Endothelial cell of umbilical vein (primary cell): ENCODE results near the gene ATXN1.
A peak's percentile ranks its signal among the peaks of the same experiment; 100 is the strongest.

Source experiments
- EZH2 ChIP-seq: IDR thresholded peaks from 2 replicates; pipeline ENCODE4 v1.6.1; 2012; ENCODE audit warnings: borderline replicate concordance, low read depth, mild to moderate bottlenecking, moderate library complexity, low read length, inconsistent platforms; ENCODE audit not compliant: severe bottlenecking
- FOS ChIP-seq: IDR thresholded peaks from 2 replicates; pipeline ENCODE4 v1.6.1; 2011; ENCODE audit warnings: mild to moderate bottlenecking, low read length, moderate library complexity, borderline replicate concordance; ENCODE audit not compliant: insufficient read depth
- GATA2 ChIP-seq: IDR thresholded peaks from 2 replicates; pipeline ENCODE4 v1.7.0; 2011; ENCODE audit warnings: low read depth, mild to moderate bottlenecking, moderate library complexity, mixed read lengths, low read length; ENCODE audit not compliant: insufficient read length, insufficient read depth
- JUN ChIP-seq: IDR thresholded peaks from 2 replicates; pipeline ENCODE4 v1.6.1; 2011; ENCODE audit warnings: borderline replicate concordance, low read depth; ENCODE audit not compliant: insufficient read length, insufficient read depth
- MAX ChIP-seq: IDR thresholded peaks from 2 replicates; pipeline ENCODE4 v1.6.1; 2011; ENCODE audit not compliant: insufficient read depth, insufficient read length
- MYC ChIP-seq: IDR thresholded peaks from one replicate; pipeline ENCODE4 v1.6.1; 2011; ENCODE audit warnings: mild to moderate bottlenecking, low read depth, low read length
- POLR2A ChIP-seq: IDR thresholded peaks from 2 replicates; pipeline ENCODE4 v1.6.1; 2012; ENCODE audit warnings: low read depth, mild to moderate bottlenecking, control low read depth, low read length
- POLR2AphosphoS5 ChIP-seq: IDR thresholded peaks from 2 replicates; pipeline ENCODE4 v1.6.1; 2012; ENCODE audit warnings: low read depth, mild to moderate bottlenecking, control low read depth, low read length, moderate library complexity; ENCODE audit not compliant: insufficient read depth
- TF ChIP-seq, protein P1 (sequence below), 2 donors: IDR thresholded peaks; 1 replicate in 1 of 2; 2 replicates in 1 of 2; pipeline ENCODE4 v1.5.1; 2011; ENCODE audit warnings: low read length in 2 of 2, mild to moderate bottlenecking in 2 of 2, moderate library complexity in 2 of 2, control low read depth in 1 of 2, inconsistent platforms in 1 of 2, low read depth in 1 of 2; ENCODE audit not compliant: insufficient read depth in 1 of 2; ENCODE audit errors: extremely low read depth in 1 of 2

GRCh38 chr6:16752206-16752866, 8.9 kb downstream of the ATXN1 start:
- TF ChIP-seq POLR2A (no peak), POLR2AphosphoS5 (peak; percentile 42), EZH2 (no peak), FOS (peak; percentile 96), JUN (peak; percentile 97), MAX (no peak), MYC (no peak), GATA2 (no peak)
- TF ChIP-seq, protein P1, sequence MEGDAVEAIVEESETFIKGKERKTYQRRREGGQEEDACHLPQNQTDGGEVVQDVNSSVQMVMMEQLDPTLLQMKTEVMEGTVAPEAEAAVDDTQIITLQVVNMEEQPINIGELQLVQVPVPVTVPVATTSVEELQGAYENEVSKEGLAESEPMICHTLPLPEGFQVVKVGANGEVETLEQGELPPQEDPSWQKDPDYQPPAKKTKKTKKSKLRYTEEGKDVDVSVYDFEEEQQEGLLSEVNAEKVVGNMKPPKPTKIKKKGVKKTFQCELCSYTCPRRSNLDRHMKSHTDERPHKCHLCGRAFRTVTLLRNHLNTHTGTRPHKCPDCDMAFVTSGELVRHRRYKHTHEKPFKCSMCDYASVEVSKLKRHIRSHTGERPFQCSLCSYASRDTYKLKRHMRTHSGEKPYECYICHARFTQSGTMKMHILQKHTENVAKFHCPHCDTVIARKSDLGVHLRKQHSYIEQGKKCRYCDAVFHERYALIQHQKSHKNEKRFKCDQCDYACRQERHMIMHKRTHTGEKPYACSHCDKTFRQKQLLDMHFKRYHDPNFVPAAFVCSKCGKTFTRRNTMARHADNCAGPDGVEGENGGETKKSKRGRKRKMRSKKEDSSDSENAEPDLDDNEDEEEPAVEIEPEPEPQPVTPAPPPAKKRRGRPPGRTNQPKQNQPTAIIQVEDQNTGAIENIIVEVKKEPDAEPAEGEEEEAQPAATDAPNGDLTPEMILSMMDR (IDR thresholded peaks at IDR 0.05; ENCODE audit: extremely low read depth in 1 of 2, insufficient read depth in 1 of 2, low read depth in 1 of 2, low read length in 2 of 2), result no peak
